K562 (cell line): Measurements from ENCODE around the gene KLK1. TPM values are rescaled to one million over a fixed set of nuclear protein-coding genes. Genes with fewer than 3 reads are reported as not detected.

Experiments
- ATAC-seq: fragments of 200-7000 bp; cut with Tn5 transposase; 3 replicates; pipeline ENCODE4 v1.9.1; 2020; ENCODE audit warnings: moderate library complexity
- BruUV-seq: library from RNA; stranded (reverse); fragments of 400-500 nt; replicated peaks from 2 replicates; lab custom pipeline; 2021; lab: Mats Ljungman, UMichigan
- CTCF ChIA-PET: fragments of 300-600 bp; formaldehyde crosslinking; extraction: SDS; loops from one replicate; lab custom pipeline; 2021; ENCODE audit warnings: low intra/inter-chr PET ratio; lab: Yijun Ruan, JAX
- POLR2A ChIA-PET: fragments of 300-600, 350-650 bp; sonication (Branson Sonifier 250); formaldehyde crosslinking; extraction: SDS; loops from one replicate; lab custom pipeline; 2021; ENCODE audit warnings: antibody characterized with exemption, inconsistent platforms; lab: Yijun Ruan, JAX
- DNase-seq, 4 experiments: peaks; one replicate each; pipeline versions ENCODE4 v3.0.0 to v3.0.0-alpha.2; 2011 to 2018; ENCODE audit warnings: low spot score in 3 of 4, mixed read lengths in 3 of 4; ENCODE audit errors: extremely low read depth in 1 of 4
- FAIRE-seq: peaks from 2 replicates; lab custom pipeline; 2011; peaks lifted over from hg19 to GRCh38; lab: Jason Lieb, UNC
- H2AFZ ChIP-seq: 2 replicates; pipeline ENCODE4 v1.6.0; 2011; ENCODE audit warnings: low read depth, low read length, control low read depth, inconsistent platforms
- H3K27ac ChIP-seq: fragments of 200-600 bp; 3 replicates; pipeline ENCODE4 v1.8.0; 2011; ENCODE audit warnings: low read depth, mild to moderate bottlenecking, control low read depth, inconsistent platforms, low read length, moderate library complexity, mixed read lengths; ENCODE audit errors: extremely low read depth
- H3K27me3 ChIP-seq, 2 experiments: fragments of 300-600 bp in 1 of 2; 2 replicates in 1 of 2; 3 replicates in 1 of 2; pipeline versions ENCODE4 v1.6.0 to v1.8.0; 2011; ENCODE audit warnings: inconsistent platforms in 2 of 2, low read length in 2 of 2, mild to moderate bottlenecking in 1 of 2, mixed read lengths in 1 of 2, moderate library complexity in 1 of 2; ENCODE audit not compliant: control insufficient read depth in 2 of 2, insufficient read depth in 2 of 2
- H3K36me3 ChIP-seq: fragments of 300-600 bp; 3 replicates; pipeline ENCODE4 v1.8.0; 2011; ENCODE audit warnings: mild to moderate bottlenecking, low read length, inconsistent platforms; ENCODE audit not compliant: control insufficient read depth, insufficient read depth
- H3K4me1 ChIP-seq, 2 experiments: fragments of 200-600 bp in 1 of 2; replicated peaks in 1 of 2; 2 replicates in 1 of 2; 3 replicates in 1 of 2; pipeline versions ENCODE4 v1.5.1 to v1.8.0; 2011; ENCODE audit warnings: inconsistent platforms in 2 of 2, low read length in 2 of 2, mild to moderate bottlenecking in 1 of 2, mixed read lengths in 1 of 2, moderate library complexity in 1 of 2; ENCODE audit not compliant: control insufficient read depth in 2 of 2, insufficient read depth in 2 of 2
- H3K4me2 ChIP-seq: 2 replicates; pipeline ENCODE4 v1.6.1; 2011; ENCODE audit warnings: low read length, control low read depth, inconsistent platforms, mixed read lengths; ENCODE audit not compliant: insufficient read depth
- H3K4me3 ChIP-seq: fragments of 200-600 bp; sonication (generic), shearing (Covaris generic); 2 replicates; pipeline ENCODE4 v1.5.1; 2016; ENCODE audit warnings: control low read depth, inconsistent platforms
- H3K79me2 ChIP-seq: fragments of 200-600 bp; 3 replicates; pipeline ENCODE4 v1.8.0; 2011; ENCODE audit warnings: low read length, inconsistent platforms; ENCODE audit not compliant: control insufficient read depth, insufficient read depth
- H3K9ac ChIP-seq, 2 experiments: 2 replicates each; pipeline versions ENCODE4 v1.6.0 to v1.6.1; 2011; ENCODE audit warnings: low read depth in 2 of 2, low read length in 2 of 2, control low read depth in 1 of 2, inconsistent platforms in 1 of 2, mild to moderate bottlenecking in 1 of 2, mixed read lengths in 1 of 2; ENCODE audit not compliant: insufficient read depth in 1 of 2
- H3K9me1 ChIP-seq: one replicate; pipeline ENCODE4 v1.6.0; 2011; ENCODE audit warnings: inconsistent platforms, mild to moderate bottlenecking, low read length, moderate library complexity; ENCODE audit not compliant: control insufficient read depth, insufficient read depth
- H3K9me3 ChIP-seq: replicated peaks from 2 replicates; pipeline ENCODE4 v1.5.1; 2011; ENCODE audit warnings: low read depth, low read length, inconsistent platforms; ENCODE audit not compliant: control insufficient read depth, insufficient read depth
- H4K20me1 ChIP-seq: replicated peaks from 2 replicates; pipeline ENCODE4 v1.6.1; 2011; ENCODE audit warnings: low read length, inconsistent platforms, mixed read lengths; ENCODE audit not compliant: control insufficient read depth, insufficient read depth
- BCL6 ChIP-seq: fragments of 250-450 bp; sonication (Bioruptor Pico); IDR thresholded peaks from 2 replicates; pipeline ENCODE4 v1.4.0; 2020
- CBX1 ChIP-seq: sonication (generic); IDR thresholded peaks from 2 replicates; pipeline ENCODE4 v1.6.1; 2016; ENCODE audit warnings: antibody characterized with exemption, low read depth, mild to moderate bottlenecking
- ETV5 ChIP-seq: sonication (generic); formaldehyde crosslinking; IDR thresholded peaks from 2 replicates; pipeline ENCODE4 v1.4.0; 2020; ENCODE audit warnings: low read depth, mild to moderate bottlenecking, missing genetic modification reagents
- FOXO4 ChIP-seq: fragments of 450-650 bp; formaldehyde crosslinking; IDR thresholded peaks from 2 replicates; pipeline ENCODE4 v1.4.0; 2020; ENCODE audit warnings: mild to moderate bottlenecking, moderate library complexity
- GTF2A2 ChIP-seq: IDR thresholded peaks from 2 replicates; pipeline ENCODE4 v1.6.1; 2016; ENCODE audit warnings: mild to moderate bottlenecking, missing genetic modification characterization, missing compliant biosample characterization
- HNRNPK ChIP-seq: fragments of 200-400 bp; formaldehyde crosslinking; IDR thresholded peaks from one replicate; pipeline ENCODE4 v1.6.1; 2018; ENCODE audit warnings: mild to moderate bottlenecking, low read depth, low read length; ENCODE audit not compliant: poor library complexity, severe bottlenecking
- POLR2A ChIP-seq: fragments of 450-650 bp; conservative IDR thresholded peaks from 2 replicates; pipeline ENCODE4 v1.6.1; 2016
- POLR2G ChIP-seq: fragments of 200-400 bp; formaldehyde crosslinking; IDR thresholded peaks from 2 replicates; pipeline ENCODE4 v1.6.1; 2017; ENCODE audit warnings: low read depth, mild to moderate bottlenecking, antibody characterized with exemption, low read length, moderate library complexity
- POLR3A ChIP-seq: IDR thresholded peaks from 2 replicates; pipeline ENCODE4 v1.6.1; 2011; ENCODE audit warnings: borderline replicate concordance, mild to moderate bottlenecking, moderate library complexity; ENCODE audit not compliant: insufficient read length, insufficient read depth; ENCODE audit errors: extremely low read depth
- PPARD ChIP-seq: fragments of 250-450 bp; sonication (Bioruptor Pico); IDR thresholded peaks from 2 replicates; pipeline ENCODE4 v1.8.0; 2022; ENCODE audit warnings: inconsistent platforms, mild to moderate bottlenecking, moderate library complexity
- SAFB2 ChIP-seq: fragments of 200-400 bp; formaldehyde crosslinking; IDR thresholded peaks from 2 replicates; pipeline ENCODE4 v1.6.1; 2018; ENCODE audit warnings: borderline replicate concordance, low read length, low read depth, moderate library complexity; ENCODE audit not compliant: severe bottlenecking
- SNRNP70 ChIP-seq: fragments of 200-400 bp; formaldehyde crosslinking; optimal IDR thresholded peaks from 2 replicates; pipeline ENCODE3; 2017; ENCODE audit warnings: low read depth, low read length
- SUPT5H ChIP-seq: fragments of 450-650 bp; IDR thresholded peaks from 2 replicates; pipeline ENCODE4 v1.6.1; 2016
- WHSC1 ChIP-seq: IDR thresholded peaks from one replicate; pipeline ENCODE4 v1.6.1; 2012; ENCODE audit warnings: low read length, control low read depth, inconsistent platforms
- ZC3H11A ChIP-seq: IDR thresholded peaks from 2 replicates; pipeline ENCODE4 v1.6.1; 2012; ENCODE audit warnings: low read depth, low read length, improper control_type of control experiment
- ZNF584 ChIP-seq: fragments of 200-800 bp; sonication (Bioruptor generic); IDR thresholded peaks from 2 replicates; pipeline ENCODE4 v1.6.1; 2016; ENCODE audit warnings: low read depth, mild to moderate bottlenecking, missing genetic modification characterization, missing compliant biosample characterization
- WGBS: fragments of 100-300 bp; shearing (Covaris generic); methylation state at CpG from one replicate; pipeline ENCODE4 v1.1.6; 2016; ENCODE audit warnings: low coverage, mixed read lengths; ENCODE audit not compliant: insufficient coverage; ENCODE audit errors: missing lambda C conversion rate; 5-methylcytosine and 5-hydroxymethylcytosine counted together
- in situ Hi-C: fragments of 300-500 bp; cut with MboI; formaldehyde crosslinking; loops from 4 replicates; pipeline ENCODE4 v1.15.0; 2018; ENCODE audit warnings: inconsistent platforms, mixed read lengths
- intact Hi-C: fragments of 100-400 bp; cut with micrococcal nuclease; formaldehyde crosslinking; loops from 2 replicates; pipeline ENCODE4 v1.14.2; 2022
- polyA plus RNA-seq, 8 experiments: library from polyadenylated mRNA; depleted of rRNA in 4 of 8; stranded (reverse) in 5 of 8; unstranded in 3 of 8; fragments of >200 nt; fragmentation: Nextera tagmentation in 2 of 8; fragmentation: Illumina TruSeq in 1 of 8; extraction: Ambion mirVana in 2 of 8; extraction: Trizol in 1 of 8; gene quantifications; 2 replicates each; pipeline versions ENCODE4 v1.2.1 to v1.2.3, GENCODE V29; 2011 to 2014; ENCODE audit warnings: inconsistent platforms in 1 of 8, missing spikeins in 1 of 8
- total RNA-seq, 7 experiments: library from RNA; depleted of rRNA in 6 of 7; stranded (reverse); fragments of >200 nt in 6 of 7; fragmentation: Illumina TruSeq in 2 of 7; extraction: Trizol in 2 of 7; gene quantifications; 2 replicates each; pipeline versions ENCODE4 v1.2.1 to v1.2.3, GENCODE V29; 2011 to 2021; ENCODE audit warnings: low replicate concordance in 1 of 7

KLK1 gene
- total and polyA plus RNA-seq, 9 of the 15 experiments (the other 6 are each of a cell fraction or from before 2014, with no cell fraction given): 0.87 to 15.4 (median 9.1) TPM

DNA sequence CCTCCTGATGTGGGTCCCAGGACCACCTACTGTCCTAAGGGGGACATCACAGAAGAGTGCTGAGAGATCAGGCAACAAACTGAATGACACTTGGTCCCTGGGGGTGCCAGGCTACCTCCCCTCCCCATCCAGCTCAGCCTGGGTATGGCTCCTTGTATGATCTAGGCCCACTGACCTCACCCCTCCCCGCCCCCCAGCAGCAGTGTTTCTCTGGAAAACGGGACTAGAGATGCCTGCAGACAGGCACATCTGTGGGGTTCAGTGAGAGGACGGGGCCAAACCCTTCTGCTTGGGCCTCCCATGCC is 24.1 kb downstream of the KLK1 start:
- Histone ChIP-seq H3K4me1 (peaks cover 16 to 61% of the 10 kb centered on the region in 2 experiments; a peak in 4 of 5 replicates), H3K27ac (no peak overlapping the region), H3K4me2 (no peak overlapping the region), H3K9me3 (no peaks in the 10 kb centered on the region), H4K20me1 (peaks cover 67% of the 10 kb centered on the region), H3K79me2 (peaks cover 47% of the 10 kb centered on the region), H3K9me1 (peaks cover 23% of the 10 kb centered on the region), H3K4me3 (no peak overlapping the region), H3K9ac (peak overlapping the region in 1 of 2 experiments; percentile 3; a peak in 1 of 4 replicates), H3K27me3 (no peaks in the 10 kb centered on the region), H3K36me3 (peaks cover 81% of the 10 kb centered on the region), H2AFZ (no peak overlapping the region)
- ChIA-PET POLR2A (interaction anchor here (1.3 to 2.5 kb wide), 2 partner anchors 8 to 20 kb away, joined by 5 to 9 read pairs; no protein-coding TSS in a partner anchor), CTCF (interaction anchor here (0.5 kb wide), 1 partner anchor 131 kb away, joined by 3 read pairs; no protein-coding TSS in a partner anchor)
- no peak for FAIRE-seq
- in situ Hi-C loops (no loop called here), intact Hi-C loops (no loop called here)
- 100% methylated on average over 1 of the region's 3 CpGs for WGBS
- ATAC-seq: no peak
- peak in 1 of 4 experiments; percentile 17 for DNase-seq
- no TSS peak for BruUV-seq
- TF ChIP-seq SAFB2: no peak
- no peak for TF ChIP-seq ZC3H11A
- TF ChIP-seq BCL6 (CRISPR knock-in tag): no peak
- no peak for TF ChIP-seq HNRNPK
- peak; percentile 41; the same call in 1 of the 2 replicates for TF ChIP-seq POLR2G
- no peak for TF ChIP-seq WHSC1
- no peak for TF ChIP-seq PPARD (CRISPR knock-in tag)
- peak; percentile 16; the same call in 1 of the 2 replicates for TF ChIP-seq POLR2A
- no peak for TF ChIP-seq CBX1
- TF ChIP-seq SNRNP70: no peak
- no peak for TF ChIP-seq POLR3A
- TF ChIP-seq ETV5: no peak
- TF ChIP-seq ZNF584 (CRISPR knock-in tag): no peak
- TF ChIP-seq FOXO4 (CRISPR knock-in tag): no peak
- peak; percentile 10; the same call in 1 of the 2 replicates for TF ChIP-seq SUPT5H
- no peak for TF ChIP-seq GTF2A2 (tag)
